ENCODE results near the gene CYP4B1.

CYP4B1 gene

DNA sequence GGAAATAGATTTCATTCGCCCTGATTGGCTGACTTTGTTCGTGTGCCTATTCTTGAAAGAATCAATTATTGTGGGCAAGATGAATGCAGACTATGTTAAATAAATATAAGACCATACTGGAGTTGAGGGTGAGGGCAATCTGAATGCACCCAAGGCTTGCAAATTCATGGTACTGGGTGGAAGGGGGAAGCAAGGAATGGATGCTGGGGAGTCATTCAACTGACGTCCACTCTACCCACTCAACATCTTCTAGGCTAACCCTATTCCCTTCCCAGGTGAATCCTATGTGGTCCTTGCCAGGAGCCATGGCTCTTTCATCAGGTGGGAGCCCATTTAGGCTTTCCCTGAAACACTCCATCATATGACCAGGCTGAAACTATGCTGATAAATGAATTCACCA lies 5.7 kb upstream of the CYP4B1 start:
- H3K4me3 ChIP-seq (ENCODE audit: low read depth, low read length) = no peak overlapping the region
- TF ChIP-seq, protein P1, sequence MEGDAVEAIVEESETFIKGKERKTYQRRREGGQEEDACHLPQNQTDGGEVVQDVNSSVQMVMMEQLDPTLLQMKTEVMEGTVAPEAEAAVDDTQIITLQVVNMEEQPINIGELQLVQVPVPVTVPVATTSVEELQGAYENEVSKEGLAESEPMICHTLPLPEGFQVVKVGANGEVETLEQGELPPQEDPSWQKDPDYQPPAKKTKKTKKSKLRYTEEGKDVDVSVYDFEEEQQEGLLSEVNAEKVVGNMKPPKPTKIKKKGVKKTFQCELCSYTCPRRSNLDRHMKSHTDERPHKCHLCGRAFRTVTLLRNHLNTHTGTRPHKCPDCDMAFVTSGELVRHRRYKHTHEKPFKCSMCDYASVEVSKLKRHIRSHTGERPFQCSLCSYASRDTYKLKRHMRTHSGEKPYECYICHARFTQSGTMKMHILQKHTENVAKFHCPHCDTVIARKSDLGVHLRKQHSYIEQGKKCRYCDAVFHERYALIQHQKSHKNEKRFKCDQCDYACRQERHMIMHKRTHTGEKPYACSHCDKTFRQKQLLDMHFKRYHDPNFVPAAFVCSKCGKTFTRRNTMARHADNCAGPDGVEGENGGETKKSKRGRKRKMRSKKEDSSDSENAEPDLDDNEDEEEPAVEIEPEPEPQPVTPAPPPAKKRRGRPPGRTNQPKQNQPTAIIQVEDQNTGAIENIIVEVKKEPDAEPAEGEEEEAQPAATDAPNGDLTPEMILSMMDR (IDR thresholded peaks at IDR 0.05; ENCODE audit: borderline replicate concordance, insufficient read depth, low read depth, low read length) = no peak

DNA sequence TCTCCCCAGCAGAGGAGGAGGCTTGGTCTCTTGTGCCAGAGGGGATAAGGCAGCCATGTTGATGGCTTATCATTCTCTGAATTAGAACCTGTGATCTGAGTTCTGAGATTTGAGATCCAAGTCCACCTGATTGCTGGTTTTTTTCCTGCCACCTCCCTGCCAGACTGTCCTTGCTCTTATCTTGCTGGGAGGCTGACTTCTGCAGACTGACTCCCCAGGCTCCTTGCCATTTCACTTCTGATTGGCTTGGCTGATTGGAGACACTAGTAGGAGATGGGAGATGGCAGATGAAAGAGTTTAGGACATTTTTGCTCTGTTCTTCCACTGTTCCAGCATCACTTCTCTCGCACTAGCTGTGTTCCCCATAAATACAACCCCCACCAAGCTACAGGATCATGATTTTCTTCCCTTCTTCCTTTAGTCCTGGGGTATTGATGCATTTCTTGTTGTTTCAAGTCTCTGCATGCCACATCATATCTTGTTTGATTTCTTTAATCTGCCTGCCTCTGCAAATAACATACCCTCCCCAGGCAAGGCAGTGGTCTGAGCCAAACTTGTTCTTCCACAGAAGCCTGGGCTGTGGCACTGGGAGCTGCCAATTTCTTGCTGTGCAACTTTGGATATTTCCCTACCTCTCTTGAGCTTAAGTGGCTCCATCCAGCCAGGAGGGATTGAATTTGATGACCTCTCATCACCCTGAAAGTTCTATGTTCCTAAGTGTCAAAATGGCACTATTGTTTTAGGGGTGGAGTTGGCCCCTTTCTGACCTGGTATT lies 963 bp upstream of the CYP4B1 start:
- no peak overlapping the region for H3K4me3 ChIP-seq (ENCODE audit: low read depth, low read length)
- TF ChIP-seq, protein P1 (IDR thresholded peaks at IDR 0.05; ENCODE audit: borderline replicate concordance, insufficient read depth, low read depth, low read length) = no peak

DNA sequence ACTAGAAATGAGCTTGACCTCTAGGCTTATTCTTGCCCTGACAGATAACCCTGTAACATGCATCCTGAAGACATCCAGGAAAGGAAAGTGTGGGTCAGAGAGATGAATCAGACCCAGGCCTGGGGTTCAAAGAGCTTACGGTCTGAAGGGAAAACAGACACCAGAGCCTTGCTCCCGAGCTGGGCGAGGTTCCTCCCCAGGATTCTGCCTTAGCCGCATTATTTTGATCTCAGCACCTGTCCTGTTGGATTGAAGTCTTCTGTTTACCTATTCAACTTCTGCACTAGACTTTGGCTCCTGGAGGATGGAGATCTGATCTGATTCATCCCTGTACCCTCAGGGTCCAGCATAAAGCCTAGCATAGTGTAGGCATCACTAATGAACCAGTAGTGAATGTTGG lies 1.9 kb downstream of the CYP4B1 start:
- no peak overlapping the region for H3K4me3 ChIP-seq (ENCODE audit: low read depth, low read length)
- TF ChIP-seq, protein P1 (IDR thresholded peaks at IDR 0.05; ENCODE audit: borderline replicate concordance, insufficient read depth, low read depth, low read length) = no peak

DNA sequence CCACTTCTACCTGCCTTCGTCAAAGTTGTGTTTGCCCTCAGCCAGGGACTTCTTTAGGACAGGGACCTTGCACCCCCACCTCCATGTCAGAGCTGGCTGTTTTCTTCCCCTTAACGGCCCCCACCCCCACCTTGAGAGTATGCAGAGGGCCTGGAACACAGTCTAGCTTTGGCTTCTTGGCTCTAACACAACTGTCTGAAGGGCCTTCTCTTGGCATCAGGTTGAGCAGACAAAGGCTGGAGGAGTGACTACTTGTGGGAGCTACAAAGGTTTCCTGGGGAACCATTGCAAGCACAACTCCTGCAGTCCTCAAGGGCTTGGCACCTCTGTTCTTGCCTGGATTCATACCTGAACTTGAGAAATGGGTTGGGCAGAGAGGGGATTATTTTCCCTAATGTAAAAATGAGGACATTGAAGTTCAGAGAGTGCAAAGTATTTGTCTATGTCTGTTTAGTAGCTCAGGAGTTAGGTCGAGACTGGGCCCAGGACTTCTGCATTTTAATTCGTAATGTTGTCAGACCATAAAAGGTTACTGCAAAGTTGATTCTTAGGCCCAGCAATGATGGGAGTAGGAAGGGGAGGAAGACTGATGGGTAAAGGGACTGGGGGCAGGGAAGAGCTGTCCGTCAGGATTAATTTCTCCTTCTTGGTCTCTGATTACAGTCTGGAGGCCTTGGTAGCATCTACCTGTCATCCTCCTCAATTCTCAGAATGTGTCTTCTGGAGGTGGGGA lies 2.6 kb downstream of the CYP4B1 start:
- TF ChIP-seq, protein P1 (IDR thresholded peaks at IDR 0.05; ENCODE audit: borderline replicate concordance, insufficient read depth, low read depth, low read length) = no peak

DNA sequence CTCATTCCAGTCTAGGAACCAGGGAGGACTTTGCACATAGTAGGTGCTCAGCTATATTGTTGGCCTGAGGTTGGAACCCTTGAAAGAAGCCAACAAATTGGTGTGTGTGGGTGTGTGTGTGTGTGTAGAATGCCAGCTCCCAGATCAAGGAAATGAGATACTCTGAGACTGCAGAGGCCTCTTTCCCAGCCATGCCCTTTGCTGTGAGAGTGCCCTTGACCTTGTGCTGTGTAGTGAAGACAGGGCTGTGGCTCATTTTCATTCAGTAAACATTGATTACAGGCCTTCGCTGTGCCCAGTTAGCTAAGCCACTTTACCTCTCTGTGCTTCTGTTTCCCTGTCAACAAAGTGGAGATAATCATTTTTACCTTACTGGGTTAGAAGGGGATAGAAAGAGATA lies 3.2 kb downstream of the CYP4B1 start:
- no peak overlapping the region for H3K4me3 ChIP-seq (ENCODE audit: low read depth, low read length)
- TF ChIP-seq, protein P1 (IDR thresholded peaks at IDR 0.05; ENCODE audit: borderline replicate concordance, insufficient read depth, low read depth, low read length) = no peak

More for the DNA sequence above, 2.6 kb downstream of the CYP4B1 start:
- no peak overlapping the region for H3K4me3 ChIP-seq (ENCODE audit: low read depth, low read length)

DNA sequence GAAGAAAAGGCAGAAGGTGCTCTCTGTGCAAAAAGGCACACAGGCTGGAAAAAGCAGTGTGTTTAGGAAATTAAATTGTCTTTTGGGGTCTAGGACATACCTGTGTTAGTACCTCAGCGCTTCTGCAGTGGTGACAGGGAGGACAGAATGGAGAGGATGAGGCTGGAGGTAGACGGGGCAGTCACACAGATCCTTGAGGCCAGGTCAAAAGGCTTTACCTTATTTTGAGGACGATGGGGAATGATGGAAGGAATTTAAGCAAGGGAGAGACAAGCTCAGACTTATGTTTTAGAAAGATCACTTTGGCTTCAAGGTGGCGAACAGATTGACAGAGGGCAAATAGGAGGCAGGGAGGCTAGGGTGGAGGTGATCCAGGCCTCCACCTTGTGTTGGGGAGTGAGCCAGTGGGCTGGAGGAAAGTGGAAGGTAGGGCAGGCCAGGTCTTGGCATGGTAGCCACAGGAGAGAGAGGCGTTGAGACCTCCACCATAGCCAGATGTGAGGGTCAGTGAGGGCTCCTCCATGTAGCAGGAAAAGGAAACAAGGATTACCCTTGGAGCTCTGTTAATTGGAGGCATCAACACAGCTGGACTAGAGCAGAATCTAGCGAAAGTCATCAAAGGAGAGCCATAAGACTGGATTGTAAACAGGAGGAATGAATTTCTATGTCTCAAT lies 4.2 kb downstream of the CYP4B1 start:
- TF ChIP-seq, protein P1 (IDR thresholded peaks at IDR 0.05; ENCODE audit: borderline replicate concordance, insufficient read depth, low read depth, low read length) = no peak
- H3K4me3 ChIP-seq (ENCODE audit: low read depth, low read length) = no peak overlapping the region
